Activated CD4-positive, alpha-beta T cell treated with anti-CD3 and anti-CD28 coated beads for 24 hours (primary cell): ENCODE data around the gene WDR83.
"Not testable (repeated sequence)": the region's sequence is repeated elsewhere in the genome, so short reads cannot be mapped to it uniquely, and the experiment has no call there.

Experiments used
- DNase-seq, 2 donors: peaks; one replicate each; pipeline ENCODE4 v3.0.0-alpha.2; 2020; ENCODE audit warnings: low read depth in 2 of 2

Gene WDR83

DNA sequence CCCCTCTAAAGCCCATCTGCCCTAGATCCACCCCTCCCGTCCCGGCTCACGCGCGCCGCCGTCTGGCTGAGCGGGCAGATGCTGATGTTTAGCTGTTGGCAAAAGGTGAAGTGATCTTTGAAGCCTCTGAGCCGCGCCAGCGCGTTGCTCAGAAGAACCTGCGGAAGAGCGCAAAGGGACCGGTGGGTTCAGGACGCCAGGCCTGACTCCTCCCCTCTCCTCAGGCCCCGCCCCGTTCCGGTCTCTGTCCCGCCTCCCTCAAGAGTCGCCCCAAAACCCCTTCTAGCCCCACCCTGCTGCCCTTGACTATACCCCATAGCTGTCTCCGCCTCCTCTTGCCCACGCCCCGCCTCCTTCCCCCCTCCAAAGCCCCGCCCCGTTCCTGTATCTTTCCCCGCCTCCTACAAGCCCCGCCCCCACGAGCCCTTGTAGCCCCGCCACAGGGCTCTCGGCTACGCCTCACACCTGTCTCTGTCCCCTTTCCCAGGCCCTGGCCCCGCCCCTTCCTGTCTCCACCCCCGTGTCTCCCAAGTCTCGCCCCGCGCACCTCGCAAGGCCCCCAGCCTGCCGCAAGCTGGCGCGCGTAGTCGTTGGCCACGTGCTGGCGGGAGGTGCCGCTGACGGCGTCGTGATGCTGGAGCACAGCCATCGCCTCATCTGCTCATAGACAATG lies 9.6 kb upstream of the WDR83 start:
- DNase-seq, result no peak

GRCh38 chr19:12657966-12658365 lies 8.6 kb upstream of the WDR83 start:
- no peak for DNase-seq

- DNase-seq, result no peak
Observed at GRCh38 chr19:12660980-12661379, 5.6 kb upstream of the WDR83 start.

GRCh38 chr19:12664406-12665280 lies 2.0 kb upstream of the WDR83 start:
- no peak for DNase-seq

GRCh38 chr19:12665281-12665573 lies 1.4 kb upstream of the WDR83 start:
- DNase-seq, result no peak

DNA sequence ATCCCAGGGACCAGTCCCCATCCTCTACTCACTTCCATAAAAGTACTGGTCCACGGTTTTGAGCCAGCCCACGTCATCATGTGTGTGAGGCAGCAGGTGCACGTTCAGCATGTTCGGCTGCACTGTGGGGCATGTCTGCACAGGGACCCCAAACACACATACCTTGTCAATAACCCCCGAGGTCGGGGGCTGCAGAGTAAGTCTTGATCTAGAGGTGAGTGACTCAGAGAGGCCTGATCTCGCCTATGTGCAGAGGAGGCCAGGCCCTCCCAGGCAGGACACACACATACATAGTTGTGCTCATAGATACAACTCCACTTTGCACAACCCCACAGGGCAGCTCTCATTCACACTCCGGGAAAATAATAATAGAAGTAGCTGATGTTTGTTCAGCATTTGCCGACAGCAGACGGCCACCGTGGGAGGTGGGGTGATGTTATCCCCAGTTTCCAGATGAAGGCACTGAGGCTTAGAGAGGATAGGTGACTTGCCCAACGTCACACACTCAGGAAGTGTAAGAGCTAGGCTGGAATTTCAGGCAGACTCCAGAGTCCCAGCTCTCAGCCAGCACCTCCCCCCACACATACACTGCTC lies 839 bp upstream of the WDR83 start:
- no peak for DNase-seq

DNA sequence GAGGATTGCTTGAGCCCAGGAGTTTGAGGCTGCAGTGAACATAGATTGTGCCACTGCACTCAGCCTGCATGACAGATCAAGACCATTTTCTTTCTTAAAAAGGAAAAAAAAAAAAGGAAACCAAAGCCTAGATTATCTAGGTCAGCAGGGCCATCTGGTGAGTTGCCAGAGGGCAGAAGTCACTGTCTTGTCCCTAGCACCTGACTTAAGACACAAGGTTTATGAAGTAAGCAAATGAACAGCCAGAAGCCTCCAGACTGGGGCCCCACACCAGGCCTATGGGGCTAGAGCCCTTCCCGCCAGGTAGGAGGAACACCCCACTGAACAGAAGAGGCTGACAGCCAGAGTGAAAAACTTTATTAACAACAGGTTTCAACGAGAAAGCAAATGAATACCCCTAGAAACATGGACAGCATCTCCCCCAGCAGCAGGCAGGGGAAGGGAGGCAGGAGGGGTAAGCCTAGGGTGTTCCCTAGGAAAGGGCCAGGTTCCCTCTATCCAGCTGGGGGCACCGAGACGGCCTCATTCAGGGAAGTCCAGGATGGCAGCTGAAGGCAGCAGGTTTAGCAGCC lies 1.2 kb downstream of the WDR83 start:
- no peak for DNase-seq

GRCh38 chr19:12668346-12668745 lies 1.7 kb downstream of the WDR83 start:
- no peak for DNase-seq

- DNase-seq, result peak in 1 of 2 donors; percentile 52
Observed at GRCh38 chr19:12668932-12669269, 2.3 kb downstream of the WDR83 start.

- peak; percentile 47 to 55 for DNase-seq
Observed at GRCh38 chr19:12669270-12670158, 2.9 kb downstream of the WDR83 start.

- DNase-seq, result no peak
Observed at GRCh38 chr19:12670159-12670928, 3.7 kb downstream of the WDR83 start.

- no peak for DNase-seq
Observed at GRCh38 chr19:12672744-12673143, 6.1 kb downstream of the WDR83 start.

GRCh38 chr19:12675399-12675798 lies 8.8 kb downstream of the WDR83 start:
- no peak for DNase-seq

GRCh38 chr19:12675940-12676339 lies 9.3 kb downstream of the WDR83 start:
- DNase-seq, result no peak

DNA sequence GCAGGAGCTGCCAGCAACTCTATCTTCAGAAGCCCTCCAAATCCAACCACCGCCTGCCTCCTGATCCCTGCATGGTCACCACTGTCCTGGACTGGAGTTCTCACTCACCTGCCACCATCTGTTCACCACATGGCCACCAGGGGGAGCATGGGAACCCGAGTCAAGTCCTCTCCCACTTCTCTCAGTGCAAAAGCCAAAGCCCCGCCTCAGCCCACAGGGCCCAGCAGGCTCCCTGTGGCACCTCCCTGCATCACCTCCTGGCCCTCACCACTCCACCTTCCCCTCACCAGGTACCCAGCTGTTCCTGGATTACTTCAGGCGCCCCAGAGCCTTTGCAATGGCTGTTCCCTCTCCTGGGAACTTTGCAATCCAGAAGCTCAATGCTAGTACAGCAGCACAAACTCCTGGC lies 9.8 kb downstream of the WDR83 start:
- peak; percentile 83 to 93 for DNase-seq

GRCh38 chr19:12676928-12677327 lies 10.3 kb downstream of the WDR83 start:
- DNase-seq, result no peak

DNA sequence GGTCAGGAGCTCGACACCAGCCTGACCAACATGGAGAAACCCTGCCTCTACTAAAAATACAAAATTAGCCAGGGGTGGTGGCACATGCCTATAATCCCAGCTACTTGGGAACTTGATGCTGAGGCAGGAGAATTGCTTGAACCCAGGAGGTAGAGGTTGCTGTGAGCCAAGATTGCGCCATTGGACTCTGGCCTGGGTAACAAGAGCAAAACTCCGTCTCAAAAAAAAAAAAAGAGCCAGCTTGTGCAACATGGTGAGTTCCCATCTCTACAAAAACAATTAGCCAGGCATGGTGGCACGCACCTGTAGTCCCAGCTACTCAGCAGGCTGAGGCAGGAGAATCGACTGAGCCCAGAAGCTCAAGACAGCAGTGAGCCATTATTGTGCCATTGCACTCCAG lies 11.4 kb downstream of the WDR83 start:
- not testable (repeated sequence) for DNase-seq

DNA sequence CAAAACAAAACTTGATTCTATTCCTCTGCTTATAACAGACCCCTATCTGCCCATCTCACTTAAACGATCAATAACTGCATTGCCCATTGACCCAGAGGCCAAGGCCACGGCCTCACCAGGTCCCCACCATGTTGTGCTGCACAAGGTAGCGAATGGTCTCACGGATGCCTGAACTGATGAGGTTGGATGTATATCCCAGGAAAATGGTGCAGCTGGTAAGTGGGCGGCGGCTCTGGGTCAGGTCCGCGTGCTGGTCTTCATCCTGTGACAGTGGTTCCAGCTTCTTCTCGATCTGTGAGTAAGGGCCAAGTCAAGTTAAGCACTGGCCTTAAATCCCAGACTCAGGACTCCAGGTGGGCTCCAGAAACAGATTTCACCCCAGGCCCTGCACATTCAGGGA lies 13.4 kb downstream of the WDR83 start:
- DNase-seq, result no peak

DNA sequence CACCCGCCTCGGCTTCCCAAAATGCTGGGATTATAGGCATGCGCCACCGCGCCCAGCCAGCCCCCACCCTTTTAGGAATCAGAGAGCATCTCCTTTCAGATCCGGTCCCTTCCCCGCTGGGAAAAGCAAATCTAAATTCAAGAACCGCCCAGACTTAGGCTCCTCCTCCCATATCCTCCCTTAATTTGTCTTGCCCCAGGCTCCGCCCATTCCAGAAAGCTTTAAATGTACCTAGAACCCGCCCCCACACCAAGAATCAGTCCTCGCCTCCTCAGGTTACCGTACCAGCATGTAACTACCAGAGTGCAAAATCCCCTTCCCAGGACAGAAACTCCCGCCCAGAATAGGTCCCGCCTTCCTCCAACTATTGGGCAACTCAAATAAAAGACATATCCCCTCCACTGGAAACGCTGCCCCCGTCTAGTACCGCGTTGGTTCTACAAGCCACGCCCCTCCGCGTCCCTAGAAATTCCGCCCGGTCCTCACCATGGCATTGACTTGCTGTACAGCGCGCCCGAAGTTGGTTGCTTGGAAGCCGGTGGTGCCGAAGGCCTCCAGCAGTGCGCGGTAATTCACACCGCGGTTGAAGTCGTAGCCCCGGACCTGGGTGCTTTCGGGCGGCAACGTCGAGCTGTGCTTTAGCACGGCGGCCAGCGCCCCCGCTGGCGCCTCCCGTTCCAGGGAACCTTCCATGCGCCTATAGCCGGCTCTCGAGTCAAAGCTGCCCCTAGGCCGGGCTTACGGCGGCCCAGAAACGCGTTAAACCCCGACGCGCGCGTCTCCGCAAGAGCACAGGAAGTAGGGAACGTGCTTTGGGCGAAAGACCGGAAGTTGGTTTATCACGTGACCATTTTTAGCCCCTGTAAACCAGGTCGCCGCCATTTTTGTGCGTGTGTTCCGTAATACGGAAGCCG lies 14.7 kb downstream of the WDR83 start, which contains the start of gene DHPS:
Gene DHPS, minus strand, starts transcription at position 807 of the 914 bp plus-strand sequence. Its CDS starts 114 bp downstream, at position 693.
- peak; percentile 82 to 87 for DNase-seq

DNA sequence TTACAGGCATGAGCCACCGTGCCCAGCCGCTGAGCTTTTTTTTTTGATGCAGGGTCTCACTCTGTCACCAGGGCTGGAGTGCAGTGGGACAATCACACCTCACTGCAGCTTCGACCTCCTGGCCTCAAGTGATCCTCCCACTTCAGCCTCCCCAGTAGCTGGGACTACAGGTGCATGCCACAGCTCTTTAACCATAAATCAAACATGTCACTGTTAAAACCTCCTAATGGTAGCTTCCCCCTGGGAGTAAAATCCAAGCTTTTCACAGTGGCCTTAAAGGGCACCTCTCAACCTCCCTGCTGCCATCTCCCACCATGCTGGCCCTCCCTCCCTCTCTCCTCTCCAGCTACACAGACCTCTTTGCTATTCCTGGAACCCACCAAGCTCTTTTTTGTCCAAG lies 19.2 kb downstream of the WDR83 start:
- DNase-seq, result no peak
